Activated naive CD4-positive, alpha-beta T cell treated with anti-CD3 and anti-CD28 coated beads for 36 hours (primary cell): ENCODE measurements around the gene BCL2L14. TPM values are rescaled to one million over a fixed set of nuclear protein-coding genes. Genes with fewer than 3 reads are reported as not detected.
"Not testable (repeated sequence)": the region's sequence is repeated elsewhere in the genome, so short reads cannot be mapped to it uniquely, and the experiment has no call there.

ENCODE experiments used
- CTCF ChIA-PET: fragments of 350-600 bp; sonication (Branson Sonifier 250); formaldehyde crosslinking; loops from one replicate; lab custom pipeline; 2021; ENCODE audit warnings: antibody characterized with exemption; lab: Charles Lee
- DNase-seq: peaks from one replicate; pipeline ENCODE4 v3.0.0-alpha.2; 2020
- H3K27ac Mint-ChIP-seq: one replicate; pipeline ENCODE4 v1.8.0; 2021; ENCODE audit warnings: mild to moderate bottlenecking, mixed read lengths
- H3K27me3 Mint-ChIP-seq: one replicate; pipeline ENCODE4 v1.8.0; 2021; ENCODE audit warnings: low read depth, mixed read lengths
- H3K36me3 Mint-ChIP-seq: one replicate; pipeline ENCODE4 v1.8.0; 2021; ENCODE audit warnings: low read depth, mixed read lengths
- H3K4me1 Mint-ChIP-seq: one replicate; pipeline ENCODE4 v1.8.0; 2021; ENCODE audit warnings: low read depth, mixed read lengths
- H3K4me3 Mint-ChIP-seq: one replicate; pipeline ENCODE4 v1.8.0; 2021; ENCODE audit warnings: mild to moderate bottlenecking, moderate library complexity, mixed read lengths
- H3K9me3 Mint-ChIP-seq: one replicate; pipeline ENCODE4 v1.8.0; 2021; ENCODE audit warnings: mixed read lengths
- intact Hi-C: fragments of 100-400 bp; cut with micrococcal nuclease; formaldehyde crosslinking; loops from one replicate; pipeline ENCODE4 v1.15.1; 2023
- total RNA-seq, 2 experiments: library from RNA; stranded (reverse); gene quantifications; one replicate each; pipeline ENCODE4 v1.2.3, GENCODE V29; 2021

BCL2L14 gene
- total RNA-seq, 2 experiments from 2014 or later: 19.4 to 21.8 TPM

- no peak overlapping the region for H3K27ac Mint-ChIP-seq
- H3K9me3 Mint-ChIP-seq: no peaks in the 10 kb centered on the region
- no peak for DNase-seq
- H3K36me3 Mint-ChIP-seq: peaks cover 5% of the 10 kb centered on the region
- no peak overlapping the region for H3K4me3 Mint-ChIP-seq
- CTCF ChIA-PET: interaction anchor here (0.6 kb wide), 1 partner anchor 550 kb away, joined by 3 read pairs; no protein-coding TSS in a partner anchor
- no peaks in the 10 kb centered on the region for H3K4me1 Mint-ChIP-seq
- H3K27me3 Mint-ChIP-seq: no peaks in the 10 kb centered on the region
- intact Hi-C loops: no loop called here
Observed at GRCh38 chr12:12121061-12121460, 50.3 kb downstream of the BCL2L14 start.

- no peaks in the 10 kb centered on the region for H3K9me3 Mint-ChIP-seq
- H3K27ac Mint-ChIP-seq: no peak overlapping the region
- no peak overlapping the region for H3K4me3 Mint-ChIP-seq
- H3K36me3 Mint-ChIP-seq: peaks cover 5% of the 10 kb centered on the region
- CTCF ChIA-PET: no interaction called here
- H3K27me3 Mint-ChIP-seq: no peaks in the 10 kb centered on the region
- no peak for DNase-seq
- H3K4me1 Mint-ChIP-seq: no peaks in the 10 kb centered on the region
- intact Hi-C loops: no loop called here
Observed at GRCh38 chr12:12123036-12123604, 52.4 kb downstream of the BCL2L14 start.

- peaks cover 2% of the 10 kb centered on the region for H3K4me1 Mint-ChIP-seq
- intact Hi-C loops: loop anchor here (5.0 kb wide), 1 partner anchor 616 kb away; no protein-coding TSS in a partner anchor
- H3K4me3 Mint-ChIP-seq: no peak overlapping the region
- no peak overlapping the region for H3K27ac Mint-ChIP-seq
- CTCF ChIA-PET: no interaction called here
- DNase-seq: no peak
- no peaks in the 10 kb centered on the region for H3K27me3 Mint-ChIP-seq
- H3K9me3 Mint-ChIP-seq: no peaks in the 10 kb centered on the region
- H3K36me3 Mint-ChIP-seq: peaks cover 5% of the 10 kb centered on the region
Observed at GRCh38 chr12:12126551-12126950, 55.8 kb downstream of the BCL2L14 start.

- intact Hi-C loops: loop anchor here (5.0 kb wide), 1 partner anchor 615 kb away; no protein-coding TSS in a partner anchor
- Mint-ChIP-seq H3K27me3 (no peaks in the 10 kb centered on the region), H3K36me3 (peaks cover 7% of the 10 kb centered on the region), H3K9me3 (no peaks in the 10 kb centered on the region), H3K4me3 (no peak overlapping the region), H3K27ac (no peak overlapping the region), H3K4me1 (peaks cover 2% of the 10 kb centered on the region)
- CTCF ChIA-PET: interaction anchor here (1.1 kb wide), 1 partner anchor 207 kb away, joined by 3 read pairs; no protein-coding TSS in a partner anchor
- DNase-seq: no peak
Observed at GRCh38 chr12:12127304-12127703, 56.6 kb downstream of the BCL2L14 start.

GRCh38 chr12:12128670-12129069 is 57.9 kb downstream of the BCL2L14 start:
- peaks cover 2% of the 10 kb centered on the region for H3K4me1 Mint-ChIP-seq
- DNase-seq: no peak
- CTCF ChIA-PET: interaction anchor here (0.6 to 0.7 kb wide), 2 partner anchors 549 to 788 kb away, joined by 3 to 4 read pairs; no protein-coding TSS in a partner anchor
- H3K27me3 Mint-ChIP-seq: no peaks in the 10 kb centered on the region
- H3K9me3 Mint-ChIP-seq: no peaks in the 10 kb centered on the region
- intact Hi-C loops: loop anchor here (5.0 kb wide), 1 partner anchor 614 kb away; no protein-coding TSS in a partner anchor
- peaks cover 6% of the 10 kb centered on the region for H3K36me3 Mint-ChIP-seq
- H3K27ac Mint-ChIP-seq: no peak overlapping the region
- H3K4me3 Mint-ChIP-seq: no peak overlapping the region

- no peaks in the 10 kb centered on the region for H3K9me3 Mint-ChIP-seq
- no peak overlapping the region for H3K4me3 Mint-ChIP-seq
- DNase-seq: no peak
- no peaks in the 10 kb centered on the region for H3K27me3 Mint-ChIP-seq
- peaks cover 2% of the 10 kb centered on the region for H3K4me1 Mint-ChIP-seq
- CTCF ChIA-PET: no interaction called here
- intact Hi-C loops: no loop called here
- no peak overlapping the region for H3K27ac Mint-ChIP-seq
- H3K36me3 Mint-ChIP-seq: peaks cover 10% of the 10 kb centered on the region
Observed at GRCh38 chr12:12133259-12133658, 62.5 kb downstream of the BCL2L14 start.

- Mint-ChIP-seq H3K4me1 (peaks cover 2% of the 10 kb centered on the region), H3K9me3 (no peaks in the 10 kb centered on the region), H3K4me3 (no peak overlapping the region), H3K27me3 (no peaks in the 10 kb centered on the region), H3K36me3 (peaks cover 11% of the 10 kb centered on the region), H3K27ac (no peak overlapping the region)
- intact Hi-C loops: no loop called here
- CTCF ChIA-PET: no interaction called here
- no peak for DNase-seq
Observed at GRCh38 chr12:12133785-12134184, 63.0 kb downstream of the BCL2L14 start.

GRCh38 chr12:12138203-12139154 is 67.7 kb downstream of the BCL2L14 start:
- Mint-ChIP-seq H3K36me3 (peaks cover 8% of the 10 kb centered on the region), H3K4me3 (no peak overlapping the region), H3K27ac (no peak overlapping the region), H3K9me3 (no peaks in the 10 kb centered on the region), H3K27me3 (no peaks in the 10 kb centered on the region), H3K4me1 (no peaks in the 10 kb centered on the region)
- DNase-seq: no peak
- CTCF ChIA-PET: interaction anchor here (1.3 kb wide), 1 partner anchor 56 kb away, joined by 4 read pairs; no protein-coding TSS in a partner anchor
- intact Hi-C loops: no loop called here

GRCh38 chr12:12141000-12141399 is 70.3 kb downstream of the BCL2L14 start:
- H3K4me1 Mint-ChIP-seq: no peaks in the 10 kb centered on the region
- H3K36me3 Mint-ChIP-seq: peaks cover 7% of the 10 kb centered on the region
- CTCF ChIA-PET: no interaction called here
- intact Hi-C loops: no loop called here
- no peak for DNase-seq
- no peaks in the 10 kb centered on the region for H3K27me3 Mint-ChIP-seq
- no peak overlapping the region for H3K4me3 Mint-ChIP-seq
- H3K9me3 Mint-ChIP-seq: no peaks in the 10 kb centered on the region
- no peak overlapping the region for H3K27ac Mint-ChIP-seq

GRCh38 chr12:12144531-12144930 is 73.8 kb downstream of the BCL2L14 start:
- H3K27ac Mint-ChIP-seq, intact Hi-C loops, H3K4me1 Mint-ChIP-seq, H3K36me3 Mint-ChIP-seq, DNase-seq, H3K27me3 Mint-ChIP-seq, H3K4me3 Mint-ChIP-seq, H3K9me3 Mint-ChIP-seq, CTCF ChIA-PET: not testable (repeated sequence)

- DNase-seq: no peak
- CTCF ChIA-PET: no interaction called here
- Mint-ChIP-seq H3K4me3 (no peak overlapping the region), H3K4me1 (no peaks in the 10 kb centered on the region), H3K27ac (no peak overlapping the region), H3K36me3 (peaks cover 7% of the 10 kb centered on the region), H3K27me3 (no peaks in the 10 kb centered on the region), H3K9me3 (no peaks in the 10 kb centered on the region)
- intact Hi-C loops: no loop called here
Observed at GRCh38 chr12:12147111-12147510, 76.4 kb downstream of the BCL2L14 start.
